ENCODE data around the gene TMEM184B. TPM values are rescaled to one million over a fixed set of nuclear protein-coding genes. Genes with fewer than 3 reads are reported as not detected.

The TMEM184B gene
- 13.7 and 14.0 TPM in 2 replicates for total RNA-seq (2013; cell fraction: nucleolus; rRNA removed)
- 4.7 and 5.8 TPM in 2 replicates for total RNA-seq (2014; rRNA removed)
- 4.2 and 5.0 TPM in 2 replicates for total RNA-seq (2014; rRNA removed; fragmentation: Illumina TruSeq; extraction: Trizol)
- 19.5 and 22.4 TPM in 2 replicates for total RNA-seq (2021)
- polyA plus RNA-seq (2011; ENCODE audit: low read depth): 4.2 TPM
- polyA plus RNA-seq (2011; rRNA removed): 2.0 and 3.6 TPM in 2 replicates
- 4.5 and 5.4 TPM in 2 replicates for polyA plus RNA-seq (2011; cell fraction: cytosol; rRNA removed)
- polyA plus RNA-seq (2011; cell fraction: nucleus; rRNA removed): 9.4 and 12.5 TPM in 2 replicates
- polyA plus RNA-seq (2012): 10.0 and 10.7 TPM in 2 replicates
- 9.8 and 10.0 TPM in 2 replicates for polyA plus RNA-seq (2014; fragmentation: Illumina TruSeq; extraction: Trizol)
- 1 to 10 TPM in 1 of 2 experiments, under 1 TPM in 1; 0.56 to 1.0 TPM for polyA plus RNA-seq (2014; fragmentation: Nextera tagmentation; extraction: Ambion mirVana)
- polyA plus RNA-seq (2014; rRNA removed): 14.7 and 15.7 TPM in 2 replicates
- 10 to 100 TPM; 16.1 to 17.1 TPM for polyA plus RNA-seq (2016; fragmentation: Nextera tagmentation; extraction: Ambion mirVana)
- 5.0 and 5.3 TPM in 2 replicates for polyA minus RNA-seq (2011; rRNA and poly(A)+ RNA removed)
- 3.6 and 4.7 TPM in 2 replicates for polyA minus RNA-seq (2011; cell fraction: cytosol; rRNA and poly(A)+ RNA removed)
- 2.9 and 4.6 TPM in 2 replicates for polyA minus RNA-seq (2011; cell fraction: nucleus; rRNA and poly(A)+ RNA removed)
- Bru-seq, nascent RNA: percentile 59 among the genes with signal in this experiment
- BruChase-seq, experiment 1, labeled RNA remaining after a 6-hour chase: percentile 64 among the genes with signal in this experiment
- BruChase-seq, experiment 2, labeled RNA remaining after a 2-hour chase: percentile 63 among the genes with signal in this experiment
- long read RNA-seq, experiment 1, full-length matches to known transcripts: 2 of 3 reads
- long read RNA-seq, experiment 1, partial matches to known transcripts: 0 of 3 reads
- long read RNA-seq, experiment 1, other reads (novel, unspliced or antisense): 1 of 3 reads
- long read RNA-seq, experiment 2, partial matches to known transcripts: 0 of 1 reads
- long read RNA-seq, experiment 2, other reads (novel, unspliced or antisense): 1 of 1 reads

DNA sequence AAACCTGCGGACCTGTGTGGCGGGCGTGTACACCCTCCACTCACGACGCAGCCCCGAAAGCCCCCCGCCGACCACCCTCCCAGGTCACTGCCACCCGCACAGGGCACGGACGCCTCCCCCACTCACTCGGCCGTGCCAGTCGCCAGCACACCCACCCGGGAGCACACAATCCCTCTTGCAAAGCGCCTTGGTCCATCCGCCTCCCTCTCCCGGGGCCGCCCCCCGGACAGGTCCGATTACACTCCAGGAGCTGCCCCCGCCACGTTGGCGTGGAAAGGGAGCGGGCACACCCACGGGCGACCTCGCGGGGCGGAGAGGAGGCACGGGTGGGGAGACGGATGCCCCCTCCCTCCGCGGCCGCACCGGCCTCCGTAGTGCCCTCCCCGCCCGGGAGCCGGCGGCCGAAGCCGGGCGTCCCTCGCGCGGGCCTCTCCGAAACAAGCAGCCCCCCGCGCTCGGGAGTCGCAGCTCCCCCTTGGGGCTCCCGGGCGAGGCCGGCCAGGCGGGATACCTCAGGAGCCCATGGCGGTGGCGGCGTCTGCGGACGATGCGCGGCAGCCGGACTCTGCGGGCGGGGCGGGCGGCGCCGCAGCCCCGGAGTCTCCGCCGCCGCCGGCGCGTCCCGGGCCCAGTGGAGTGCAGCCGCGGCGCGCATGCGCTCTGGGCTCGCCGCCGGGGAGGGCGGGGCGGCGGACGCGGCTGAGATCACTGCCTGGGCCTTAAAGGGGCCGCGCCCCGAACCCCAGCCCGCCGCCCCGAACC is at the start of gene TMEM184B:
TSS of gene TMEM184B (minus strand) at position 638 of the 762 bp plus-strand sequence. CDS start 25,049 bp downstream, outside the sequence.
- peak within 1 kb of the TSS; percentile 90 for H3K4me3 ChIP-seq
- 2% methylated on average over 67 of the region's 97 CpGs for WGBS (ENCODE audit: insufficient coverage, insufficient replicate concordance, low lambda C conversion rate, missing lambda C conversion rate)
- peak; percentile 95 for ATAC-seq
- H3K4me2 ChIP-seq (ENCODE audit: control insufficient read depth, insufficient read depth): peak within 1 kb of the TSS; percentile 99
- intact Hi-C loops (cut with micrococcal nuclease; ENCODE audit: unreplicated experiment) (no loop called here), in situ Hi-C loops (cut with MboI) (no loop called here)
- RAD21 ChIA-PET (ENCODE audit: unreplicated experiment): interaction anchor here (0.6 to 1.2 kb wide), 4 partner anchors 10 to 91 kb away, joined by 3 read pairs; partner anchors contain the start of gene PLA2G6
- H3K9ac ChIP-seq (ENCODE audit: control insufficient read depth, insufficient read depth, low read length): peak within 1 kb of the TSS; percentile 88
- H3K27me3 ChIP-seq (replicated peaks in 1 of 2; ENCODE audit: control insufficient read depth in 2 of 2, insufficient read depth in 2 of 2, low read length in 1 of 2): no peaks in the 10 kb centered on the region
- DNase-seq (ENCODE audit: low read depth, low spot score): no peak
- SMC1A ChIA-PET (ENCODE audit: uncharacterized antibody, unreplicated experiment): interaction anchor here (1.1 kb wide), 1 partner anchor 33 kb away, joined by 3 read pairs; no protein-coding TSS in a partner anchor
- H3K36me3 ChIP-seq (ENCODE audit: control insufficient read depth in 2 of 2, insufficient read depth in 2 of 2, low read length in 1 of 2): no peaks in the 10 kb centered on the region; a peak in 1 of 4 replicates
- peaks cover 22% of the 10 kb centered on the region for H3K4me1 ChIP-seq (ENCODE audit: control insufficient read depth, insufficient read depth, low read length)
- H3K79me2 ChIP-seq (ENCODE audit: control insufficient read depth, insufficient read depth, low read length): peaks cover 10% of the 10 kb centered on the region
- peak within 1 kb of the TSS; percentile 99 for H2AFZ ChIP-seq (ENCODE audit: control insufficient read depth, low read depth, low read length)
- no peak for FAIRE-seq
- CTCF ChIA-PET: interaction anchor here (1.0 to 4.2 kb wide), 2 partner anchors 11 to 17 kb away, joined by 3 to 26 read pairs; no protein-coding TSS in a partner anchor
- no TSS peak for BruUV-seq (replicated peaks)
- peak within 1 kb of the TSS; percentile 78 for H3K27ac ChIP-seq (ENCODE audit: control insufficient read depth, insufficient read depth)
- no peaks in the 10 kb centered on the region for H4K20me1 ChIP-seq (ENCODE audit: control insufficient read depth, insufficient read depth)
- no peaks in the 10 kb centered on the region for H3K9me3 ChIP-seq (replicated peaks; ENCODE audit: control insufficient read depth, insufficient read depth, low read length)
- POLR2A ChIA-PET: interaction anchor here (1.1 kb wide), 1 partner anchor 12 kb away, joined by 3 read pairs; no protein-coding TSS in a partner anchor
- TF ChIP-seq ZBED1 (IDR thresholded peaks at IDR 0.05; ENCODE audit: borderline replicate concordance): no peak
- no peak for TF ChIP-seq ETV6 (conservative IDR thresholded peaks at IDR 0.05 in 1 of 2, IDR thresholded peaks at IDR 0.05 in 1 of 2; ENCODE audit: borderline replicate concordance in 1 of 2, low read depth in 1 of 2)
- no peak for TF ChIP-seq KDM1A (IDR thresholded peaks at IDR 0.05; ENCODE audit: borderline replicate concordance)
- no peak for TF ChIP-seq BRCA1 (IDR thresholded peaks at IDR 0.05; ENCODE audit: low read depth, low read length)
- TF ChIP-seq, protein P1, sequence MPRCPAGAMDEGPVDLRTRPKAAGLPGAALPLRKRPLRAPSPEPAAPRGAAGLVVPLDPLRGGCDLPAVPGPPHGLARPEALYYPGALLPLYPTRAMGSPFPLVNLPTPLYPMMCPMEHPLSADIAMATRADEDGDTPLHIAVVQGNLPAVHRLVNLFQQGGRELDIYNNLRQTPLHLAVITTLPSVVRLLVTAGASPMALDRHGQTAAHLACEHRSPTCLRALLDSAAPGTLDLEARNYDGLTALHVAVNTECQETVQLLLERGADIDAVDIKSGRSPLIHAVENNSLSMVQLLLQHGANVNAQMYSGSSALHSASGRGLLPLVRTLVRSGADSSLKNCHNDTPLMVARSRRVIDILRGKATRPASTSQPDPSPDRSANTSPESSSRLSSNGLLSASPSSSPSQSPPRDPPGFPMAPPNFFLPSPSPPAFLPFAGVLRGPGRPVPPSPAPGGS (IDR thresholded peaks at IDR 0.05; ENCODE audit: borderline replicate concordance, insufficient read depth, low read depth, low read length, poor library complexity, severe bottlenecking): no peak
- TF ChIP-seq, protein P2, sequence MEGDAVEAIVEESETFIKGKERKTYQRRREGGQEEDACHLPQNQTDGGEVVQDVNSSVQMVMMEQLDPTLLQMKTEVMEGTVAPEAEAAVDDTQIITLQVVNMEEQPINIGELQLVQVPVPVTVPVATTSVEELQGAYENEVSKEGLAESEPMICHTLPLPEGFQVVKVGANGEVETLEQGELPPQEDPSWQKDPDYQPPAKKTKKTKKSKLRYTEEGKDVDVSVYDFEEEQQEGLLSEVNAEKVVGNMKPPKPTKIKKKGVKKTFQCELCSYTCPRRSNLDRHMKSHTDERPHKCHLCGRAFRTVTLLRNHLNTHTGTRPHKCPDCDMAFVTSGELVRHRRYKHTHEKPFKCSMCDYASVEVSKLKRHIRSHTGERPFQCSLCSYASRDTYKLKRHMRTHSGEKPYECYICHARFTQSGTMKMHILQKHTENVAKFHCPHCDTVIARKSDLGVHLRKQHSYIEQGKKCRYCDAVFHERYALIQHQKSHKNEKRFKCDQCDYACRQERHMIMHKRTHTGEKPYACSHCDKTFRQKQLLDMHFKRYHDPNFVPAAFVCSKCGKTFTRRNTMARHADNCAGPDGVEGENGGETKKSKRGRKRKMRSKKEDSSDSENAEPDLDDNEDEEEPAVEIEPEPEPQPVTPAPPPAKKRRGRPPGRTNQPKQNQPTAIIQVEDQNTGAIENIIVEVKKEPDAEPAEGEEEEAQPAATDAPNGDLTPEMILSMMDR (IDR thresholded peaks at IDR 0.05 in 2 of 3, conservative IDR thresholded peaks at IDR 0.05 in 1 of 3; ENCODE audit: control insufficient read depth in 2 of 3, extremely low read depth in 1 of 3, insufficient read depth in 1 of 3, low read depth in 3 of 3, low read length in 3 of 3): no peak
- no peak for TF ChIP-seq MTA3 (IDR thresholded peaks at IDR 0.05; ENCODE audit: borderline replicate concordance, low read length)
- TF ChIP-seq BACH1 (IDR thresholded peaks at IDR 0.05; ENCODE audit: borderline replicate concordance): peak; percentile 71; the same call in 1 of the 2 replicates
- TF ChIP-seq JUND (IDR thresholded peaks at IDR 0.05; ENCODE audit: low read depth, low read length): no peak
- no peak for TF ChIP-seq RCOR1 (conservative IDR thresholded peaks at IDR 0.05; ENCODE audit: low read depth, low read length)
- TF ChIP-seq MYC (IDR thresholded peaks at IDR 0.05; ENCODE audit: insufficient read depth, insufficient read length, insufficient replicate concordance, low read length, severe bottlenecking): no peak
- no peak for TF ChIP-seq WRNIP1 (IDR thresholded peaks at IDR 0.05; ENCODE audit: borderline replicate concordance, low read depth, low read length)
- no peak for TF ChIP-seq YBX1 (IDR thresholded peaks at IDR 0.05)

Data from GM12878 (cell line).